Measurements from ENCODE around the gene SDK1. TPM values are rescaled to one million over a fixed set of nuclear protein-coding genes. Genes with fewer than 3 reads are reported as not detected.

Gene SDK1
- total RNA-seq, 4 donors from 2014 or later: 1.3 to 5.0 (median 2.0) TPM

DNA sequence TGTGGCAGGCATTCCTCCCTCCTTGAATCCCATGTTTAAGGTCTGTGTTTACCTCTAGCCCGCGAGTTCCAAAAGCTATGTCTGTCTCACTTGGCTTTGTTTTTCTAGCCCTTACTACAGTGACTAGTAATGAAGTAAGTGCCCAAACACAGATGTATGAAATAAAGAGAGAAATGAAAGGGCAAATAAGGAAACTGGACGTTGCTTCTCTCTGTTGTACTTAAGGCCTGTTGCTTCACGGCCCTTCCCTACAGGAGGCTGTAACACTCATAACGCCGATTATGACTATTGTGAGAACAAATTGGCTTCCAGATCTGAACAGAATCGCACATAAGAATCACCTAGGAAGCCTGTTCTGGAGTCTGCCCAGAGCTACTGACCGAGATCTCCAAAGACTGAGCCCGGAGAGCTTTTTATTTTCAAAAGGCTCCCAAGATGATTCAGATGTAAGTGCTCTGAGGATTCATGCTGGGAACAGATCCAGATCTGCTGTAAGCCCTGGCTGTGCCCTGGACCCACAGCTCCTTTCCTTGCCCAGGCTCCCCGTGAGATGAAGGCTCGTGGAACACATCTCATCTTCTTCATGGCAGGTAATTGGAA, 432.6 kb downstream of the SDK1 start:
- intact Hi-C loops (cut with DNase I): no loop called here
- Histone ChIP-seq H3K36me3 (no peaks in the 10 kb centered on the region), H3K27ac (no peak overlapping the region), H3K4me1 (no peaks in the 10 kb centered on the region), H3K9me3 (no peaks in the 10 kb centered on the region), H3K4me3 (replicated peaks in 1 of 3) (no peak overlapping the region), H3K27me3 (no peaks in the 10 kb centered on the region)
- WGBS, 2 donors: 62 to 74% methylated on average over 11 of the region's 11 CpGs
- no peak for DNase-seq
- TF ChIP-seq, protein P1, sequence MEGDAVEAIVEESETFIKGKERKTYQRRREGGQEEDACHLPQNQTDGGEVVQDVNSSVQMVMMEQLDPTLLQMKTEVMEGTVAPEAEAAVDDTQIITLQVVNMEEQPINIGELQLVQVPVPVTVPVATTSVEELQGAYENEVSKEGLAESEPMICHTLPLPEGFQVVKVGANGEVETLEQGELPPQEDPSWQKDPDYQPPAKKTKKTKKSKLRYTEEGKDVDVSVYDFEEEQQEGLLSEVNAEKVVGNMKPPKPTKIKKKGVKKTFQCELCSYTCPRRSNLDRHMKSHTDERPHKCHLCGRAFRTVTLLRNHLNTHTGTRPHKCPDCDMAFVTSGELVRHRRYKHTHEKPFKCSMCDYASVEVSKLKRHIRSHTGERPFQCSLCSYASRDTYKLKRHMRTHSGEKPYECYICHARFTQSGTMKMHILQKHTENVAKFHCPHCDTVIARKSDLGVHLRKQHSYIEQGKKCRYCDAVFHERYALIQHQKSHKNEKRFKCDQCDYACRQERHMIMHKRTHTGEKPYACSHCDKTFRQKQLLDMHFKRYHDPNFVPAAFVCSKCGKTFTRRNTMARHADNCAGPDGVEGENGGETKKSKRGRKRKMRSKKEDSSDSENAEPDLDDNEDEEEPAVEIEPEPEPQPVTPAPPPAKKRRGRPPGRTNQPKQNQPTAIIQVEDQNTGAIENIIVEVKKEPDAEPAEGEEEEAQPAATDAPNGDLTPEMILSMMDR (IDR thresholded peaks at IDR 0.05): no peak
- TF ChIP-seq POLR2A (IDR thresholded peaks at IDR 0.05): no peak

DNA sequence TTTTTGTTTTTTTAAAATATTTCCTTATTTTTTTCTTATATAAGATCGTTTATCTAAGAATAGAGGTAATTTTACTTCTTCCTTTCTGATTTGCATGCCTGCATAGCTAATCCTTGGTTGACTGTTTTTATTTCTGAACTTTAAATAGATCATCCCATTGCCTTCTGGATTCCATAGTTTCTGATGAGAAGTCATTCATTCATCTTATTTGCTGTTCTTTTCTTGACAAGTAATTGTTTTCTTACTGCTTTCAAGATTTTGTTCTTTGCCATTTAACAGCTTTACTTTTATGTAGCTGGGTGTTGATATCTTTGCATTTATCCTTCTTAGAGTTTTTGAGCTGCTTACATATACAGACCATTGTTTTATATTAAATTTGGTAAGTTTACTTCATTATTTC, 437.9 kb downstream of the SDK1 start:
- DNase-seq: no peak
- TF ChIP-seq POLR2A (IDR thresholded peaks at IDR 0.05): no peak
- TF ChIP-seq, protein P1 (IDR thresholded peaks at IDR 0.05): no peak
- no peaks in the 10 kb centered on the region for H3K36me3 ChIP-seq
- H3K27ac ChIP-seq: no peak overlapping the region
- 90 to 91% methylated on average over 1 of the region's 1 CpG for WGBS, 2 donors
- no peak overlapping the region for H3K4me3 ChIP-seq (replicated peaks in 1 of 3)
- no peaks in the 10 kb centered on the region for H3K27me3 ChIP-seq
- intact Hi-C loops (cut with DNase I): no loop called here
- no peaks in the 10 kb centered on the region for H3K4me1 ChIP-seq
- no peaks in the 10 kb centered on the region for H3K9me3 ChIP-seq

DNA sequence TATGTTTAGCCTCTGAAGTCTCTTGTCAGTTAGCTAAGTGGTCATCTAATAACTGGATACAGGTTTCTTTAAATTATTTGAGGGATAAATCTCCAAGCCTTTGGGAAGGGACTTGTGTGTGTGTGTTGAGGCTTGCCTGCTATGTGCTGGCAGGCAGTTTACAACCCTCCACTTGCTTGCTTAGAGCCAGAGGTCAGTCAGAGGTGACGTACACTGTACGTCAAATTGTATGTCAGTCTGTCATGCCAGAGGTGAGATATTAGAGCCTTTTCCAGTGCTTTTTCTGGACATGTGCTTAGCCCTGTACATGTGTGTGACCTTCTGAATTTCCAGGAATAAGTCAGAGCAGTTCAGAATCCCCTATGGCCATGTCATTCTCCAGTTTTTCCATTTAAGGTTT, 438.9 kb downstream of the SDK1 start:
- H3K9me3 ChIP-seq: no peaks in the 10 kb centered on the region
- intact Hi-C loops (cut with DNase I): no loop called here
- 83 to 93% methylated on average over 2 of the region's 2 CpGs for WGBS, 2 donors
- no peak overlapping the region for H3K4me3 ChIP-seq (replicated peaks in 1 of 3)
- H3K27me3 ChIP-seq: no peaks in the 10 kb centered on the region
- TF ChIP-seq POLR2A (IDR thresholded peaks at IDR 0.05): no peak
- TF ChIP-seq, protein P1 (IDR thresholded peaks at IDR 0.05): no peak
- no peaks in the 10 kb centered on the region for H3K4me1 ChIP-seq
- DNase-seq: no peak
- no peak overlapping the region for H3K27ac ChIP-seq
- no peaks in the 10 kb centered on the region for H3K36me3 ChIP-seq

DNA sequence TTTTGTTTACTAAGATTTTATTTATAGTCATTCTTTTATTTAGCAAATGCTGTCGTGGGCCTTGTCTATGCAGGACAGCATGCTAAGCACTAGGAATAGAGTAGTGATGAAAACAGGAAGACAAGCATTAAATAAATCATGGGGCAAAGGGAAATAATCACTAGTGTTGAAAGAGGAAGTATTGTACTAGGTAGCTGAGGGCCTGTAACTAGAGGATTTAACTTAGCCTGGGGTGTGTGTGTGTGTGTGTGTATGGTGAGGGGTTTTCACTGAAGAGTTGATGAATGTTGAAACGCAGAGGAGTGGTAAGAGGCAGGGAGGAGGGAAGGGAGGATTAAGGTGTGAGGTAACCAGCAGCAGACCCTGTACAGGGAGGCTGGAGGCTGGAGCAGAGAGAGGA, 446.4 kb downstream of the SDK1 start:
- TF ChIP-seq, protein P1 (IDR thresholded peaks at IDR 0.05): no peak
- Histone ChIP-seq H3K4me3 (replicated peaks in 1 of 3) (no peak overlapping the region), H3K27ac (no peak overlapping the region), H3K36me3 (no peaks in the 10 kb centered on the region), H3K9me3 (no peaks in the 10 kb centered on the region), H3K4me1 (no peaks in the 10 kb centered on the region), H3K27me3 (no peaks in the 10 kb centered on the region)
- intact Hi-C loops (cut with DNase I): no loop called here
- WGBS, 2 donors: 64 to 71% methylated on average over 2 of the region's 2 CpGs
- no peak for DNase-seq

DNA sequence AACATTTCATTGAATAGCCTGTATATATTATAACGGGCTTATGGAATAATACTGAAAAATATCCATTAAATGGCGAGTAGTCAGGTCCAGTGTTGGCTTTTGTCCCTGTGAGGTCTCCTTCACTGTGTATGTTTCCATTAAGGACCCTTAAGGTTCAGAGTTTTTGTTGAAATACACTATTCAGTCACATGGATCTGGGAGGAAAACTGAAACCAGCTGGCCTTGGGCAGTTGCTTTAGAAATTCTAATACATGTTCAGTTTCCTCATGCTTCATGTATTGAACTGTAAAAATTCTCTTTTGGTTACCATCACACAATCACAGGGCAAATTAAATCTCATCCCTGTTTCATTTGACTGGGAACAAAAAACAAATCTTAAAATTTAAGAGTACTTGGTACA, 447.3 kb downstream of the SDK1 start:
- intact Hi-C loops (cut with DNase I): no loop called here
- no peaks in the 10 kb centered on the region for H3K4me1 ChIP-seq
- no peak overlapping the region for H3K4me3 ChIP-seq (replicated peaks in 1 of 3)
- no peaks in the 10 kb centered on the region for H3K9me3 ChIP-seq
- DNase-seq: no peak
- H3K27me3 ChIP-seq: no peaks in the 10 kb centered on the region
- 62 to 70% methylated on average over 2 of the region's 2 CpGs for WGBS, 2 donors
- TF ChIP-seq POLR2A (IDR thresholded peaks at IDR 0.05): no peak
- TF ChIP-seq, protein P1 (IDR thresholded peaks at IDR 0.05): no peak
- H3K27ac ChIP-seq: no peak overlapping the region
- no peaks in the 10 kb centered on the region for H3K36me3 ChIP-seq
